Right renal cortex interstitium (tissue), 3 donors: Measurements from ENCODE around the gene SERHL2. TPM values are rescaled to one million over a fixed set of nuclear protein-coding genes. Genes with fewer than 3 reads are reported as not detected.
"Not testable (repeated sequence)": the region's sequence is repeated elsewhere in the genome, so short reads cannot be mapped to it uniquely, and the experiment has no call there.

Source experiments
- DNase-seq, 3 donors: peaks; one replicate each; pipeline ENCODE4 v3.0.0-alpha.2; 2013; ENCODE audit warnings: low read depth in 3 of 3, low spot score in 2 of 3
- polyA plus RNA-seq, 3 donors: library from polyadenylated mRNA; unstranded; fragments of 120-200 nt; gene quantifications; one replicate each; pipeline ENCODE4 v1.2.1, GENCODE V29; 2013; ENCODE audit not compliant: insufficient read length in 3 of 3

The SERHL2 gene
- polyA plus RNA-seq, 3 donors: 5.6 to 7.8 (median 7.3) TPM

GRCh38 chr22:42603427-42603826 is 49.7 kb downstream of the SERHL2 start:
- no peak for DNase-seq

- no peak for DNase-seq
Measured at GRCh38 chr22:42604403-42604802, 50.6 kb downstream of the SERHL2 start.

GRCh38 chr22:42607641-42608040 is 53.9 kb downstream of the SERHL2 start:
- DNase-seq: not testable (repeated sequence)

GRCh38 chr22:42608136-42608822 is 54.5 kb downstream of the SERHL2 start:
- no peak for DNase-seq

GRCh38 chr22:42608823-42609361 is 55.1 kb downstream of the SERHL2 start:
- DNase-seq: no peak

- DNase-seq: no peak
Measured at GRCh38 chr22:42610186-42610585, 56.4 kb downstream of the SERHL2 start.

- DNase-seq: no peak
Measured at GRCh38 chr22:42611051-42611450, 57.3 kb downstream of the SERHL2 start.

GRCh38 chr22:42612336-42612735 is 58.6 kb downstream of the SERHL2 start:
- DNase-seq: no peak

GRCh38 chr22:42613872-42614301 is 60.1 kb downstream of the SERHL2 start:
- DNase-seq: no peak

- DNase-seq: peak; percentile 97 to 98 (median 98)
Measured at GRCh38 chr22:42614312-42615091, 60.7 kb downstream of the SERHL2 start, which contains the start of gene POLDIP3. Gene POLDIP3, minus strand, starts transcription at chr22:42614883. Its CDS starts 26 bp downstream, at chr22:42614857.

- peak; percentile 91 to 94 (median 93) for DNase-seq
Measured at GRCh38 chr22:42615092-42615859, 61.5 kb downstream of the SERHL2 start.

GRCh38 chr22:42615860-42616175 is 62.1 kb downstream of the SERHL2 start:
- not testable (repeated sequence) for DNase-seq

GRCh38 chr22:42617155-42617983 is 63.6 kb downstream of the SERHL2 start:
- no peak for DNase-seq

GRCh38 chr22:42619261-42620063 is 65.7 kb downstream of the SERHL2 start:
- no peak for DNase-seq

- DNase-seq: no peak
Measured at GRCh38 chr22:42620084-42620483, 66.3 kb downstream of the SERHL2 start.

- DNase-seq: peak in 2 of 3 donors; percentile 45 to 61
Measured at GRCh38 chr22:42621505-42622002, 67.8 kb downstream of the SERHL2 start.

- no peak for DNase-seq
Measured at GRCh38 chr22:42622061-42622710, 68.4 kb downstream of the SERHL2 start.

- DNase-seq: no peak
Measured at GRCh38 chr22:42623301-42623751, 69.6 kb downstream of the SERHL2 start.
